ENCODE data around the gene ST3GAL3.

- TF ChIP-seq CTCF (IDR thresholded peaks at IDR 0.05) (no peak), POLR2A (IDR thresholded peaks at IDR 0.05) (no peak), POLR2AphosphoS5 (IDR thresholded peaks at IDR 0.05) (no peak)
These were observed 18.7 kb upstream of the ST3GAL3 start for GRCh38 chr1:43688594-43689000.

Measured in breast epithelium (tissue), 3 donors.